Breast epithelium (tissue), 3 donors: Measurements from ENCODE around the gene C1QTNF6.

Experiments used
- CTCF ChIP-seq, 3 donors: fragments of 450-650 bp; IDR thresholded peaks; one replicate each; pipeline ENCODE4 v1.5.1; 2016 to 2017; ENCODE audit warnings: antibody characterized with exemption in 3 of 3, mild to moderate bottlenecking in 3 of 3, moderate library complexity in 3 of 3
- POLR2A ChIP-seq: fragments of 450-650 bp; IDR thresholded peaks from one replicate; pipeline ENCODE4 v1.6.1; 2016; ENCODE audit warnings: antibody characterized with exemption, mild to moderate bottlenecking, moderate library complexity
- POLR2AphosphoS5 ChIP-seq, 3 donors: sonication (generic); formaldehyde crosslinking; IDR thresholded peaks; one replicate each; pipeline ENCODE4 v1.6.1; 2017; ENCODE audit warnings: antibody characterized with exemption in 3 of 3

DNA sequence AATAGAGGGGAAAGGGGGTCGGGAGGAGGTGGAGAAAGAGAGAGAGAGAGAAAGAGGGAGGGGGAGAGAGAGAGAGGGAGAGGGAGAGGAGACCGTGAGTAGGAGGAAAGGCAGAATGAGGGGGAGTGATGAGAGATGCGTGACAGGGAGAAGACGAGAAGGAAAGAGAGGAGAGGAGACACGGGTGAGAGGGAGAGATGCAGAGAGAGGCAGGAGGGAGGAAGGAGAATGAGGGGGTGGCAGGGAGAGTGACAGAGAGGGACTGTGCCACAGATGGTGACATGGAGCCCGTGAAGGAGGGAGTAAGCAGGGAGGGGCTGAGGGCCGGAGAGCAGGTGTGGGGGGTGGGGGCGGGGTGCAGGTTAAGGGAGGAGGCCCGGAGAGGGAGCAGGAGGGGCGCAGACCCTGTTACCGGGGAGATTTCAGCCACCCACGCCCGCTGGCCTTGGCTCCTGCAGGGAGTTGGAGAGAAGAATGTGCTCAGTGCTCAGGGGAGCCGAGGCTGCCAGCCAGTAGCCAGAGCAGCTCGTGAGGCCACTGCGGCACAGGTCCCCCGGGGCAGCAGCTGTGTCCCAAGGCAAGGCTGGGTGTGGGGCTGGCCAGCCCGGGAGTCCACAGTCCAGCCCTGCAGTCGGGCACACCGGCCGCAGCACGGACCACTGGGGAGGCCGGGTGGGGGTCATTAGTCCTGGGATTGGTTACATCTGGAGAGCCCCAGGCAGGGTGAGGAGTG lies 24.3 kb upstream of the C1QTNF6 start, which contains the start of gene SSTR3:
- TF ChIP-seq CTCF (IDR thresholded peaks at IDR 0.05) (no peak), POLR2AphosphoS5 (IDR thresholded peaks at IDR 0.05) (no peak), POLR2A (no peak)
